IMR-90 (cell line): ENCODE data around the gene CLOCK.

Experiments
- BHLHE40 ChIP-seq: fragments of 150-350 bp; IDR thresholded peaks from 2 replicates; pipeline ENCODE4 v1.6.1; 2016; ENCODE audit warnings: mild to moderate bottlenecking, low read depth, low read length
- CEBPB ChIP-seq: IDR thresholded peaks from 2 replicates; pipeline ENCODE4 v1.6.1; 2012; ENCODE audit warnings: low read depth, low read length, improper control_type of control experiment
- CHD1 ChIP-seq: IDR thresholded peaks from 2 replicates; pipeline ENCODE4 v1.6.1; 2012; ENCODE audit warnings: low read depth, low read length, improper control_type of control experiment
- CTCF ChIP-seq: conservative IDR thresholded peaks from 2 replicates; pipeline ENCODE4 v1.5.1; 2012; ENCODE audit warnings: mild to moderate bottlenecking, low read depth, low read length, improper control_type of control experiment
- FOS ChIP-seq: fragments of 150-350 bp; IDR thresholded peaks from 2 replicates; pipeline ENCODE4 v1.6.1; 2016; ENCODE audit warnings: low read depth, low read length
- MAFK ChIP-seq: IDR thresholded peaks from 2 replicates; pipeline ENCODE4 v1.6.1; 2012; ENCODE audit warnings: low read depth, low read length, improper control_type of control experiment
- MXI1 ChIP-seq: IDR thresholded peaks from 2 replicates; pipeline ENCODE4 v1.6.1; 2012; ENCODE audit warnings: low read depth, mild to moderate bottlenecking, low read length, moderate library complexity, borderline replicate concordance
- NFE2L2 ChIP-seq: fragments of 150-350 bp; IDR thresholded peaks from 2 replicates; pipeline ENCODE4 v1.6.1; 2016; ENCODE audit warnings: low read depth, mild to moderate bottlenecking, low read length
- POLR2A ChIP-seq: IDR thresholded peaks from 2 replicates; pipeline ENCODE4 v1.6.1; 2012; ENCODE audit warnings: mild to moderate bottlenecking, low read depth, low read length
- RAD21 ChIP-seq: IDR thresholded peaks from 2 replicates; pipeline ENCODE4 v1.6.1; 2012; ENCODE audit warnings: low read length, improper control_type of control experiment
- RCOR1 ChIP-seq: IDR thresholded peaks from 2 replicates; pipeline ENCODE4 v1.6.1; 2012; ENCODE audit warnings: mild to moderate bottlenecking, low read length, improper control_type of control experiment; ENCODE audit not compliant: insufficient replicate concordance
- RFX5 ChIP-seq: IDR thresholded peaks from 2 replicates; pipeline ENCODE4 v1.8.0; 2012; ENCODE audit warnings: low read depth, mild to moderate bottlenecking, low read length, moderate library complexity
- SMC3 ChIP-seq: fragments of 150-350 bp; IDR thresholded peaks from 2 replicates; pipeline ENCODE4 v1.6.1; 2016; ENCODE audit warnings: low read depth, mild to moderate bottlenecking, antibody characterized with exemption, low read length, moderate library complexity
- TF ChIP-seq, protein P1 (sequence below): fragments of 150-350 bp; IDR thresholded peaks from 2 replicates; pipeline ENCODE4 v1.6.1; 2017; ENCODE audit warnings: mild to moderate bottlenecking, antibody characterized with exemption, low read length, low read depth

DNA sequence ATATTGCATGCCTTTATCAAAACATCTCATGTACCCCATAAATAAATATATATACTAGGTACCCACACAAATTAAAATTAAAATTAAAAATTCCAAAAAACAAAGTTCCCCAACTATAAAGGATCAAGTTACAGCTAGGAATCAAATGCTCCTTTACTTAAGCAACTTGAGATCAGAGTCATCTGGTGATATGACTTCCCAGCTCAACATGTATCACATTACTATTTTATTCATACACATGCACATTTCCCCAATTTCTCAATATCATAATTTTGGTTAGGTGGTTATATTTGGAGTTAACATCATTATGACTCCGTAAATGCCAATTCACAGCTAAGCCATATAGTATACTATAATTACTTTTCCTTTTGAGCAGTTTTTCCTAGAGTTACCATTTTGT, 60.9 kb downstream of the CLOCK start:
- TF ChIP-seq CTCF (no peak), BHLHE40 (no peak), POLR2A (no peak), FOS (no peak), NFE2L2 (no peak), RAD21 (no peak), MXI1 (no peak), RCOR1 (no peak), MAFK (no peak), RFX5 (no peak), CHD1 (no peak), SMC3 (no peak), CEBPB (no peak)
- TF ChIP-seq, protein P1, sequence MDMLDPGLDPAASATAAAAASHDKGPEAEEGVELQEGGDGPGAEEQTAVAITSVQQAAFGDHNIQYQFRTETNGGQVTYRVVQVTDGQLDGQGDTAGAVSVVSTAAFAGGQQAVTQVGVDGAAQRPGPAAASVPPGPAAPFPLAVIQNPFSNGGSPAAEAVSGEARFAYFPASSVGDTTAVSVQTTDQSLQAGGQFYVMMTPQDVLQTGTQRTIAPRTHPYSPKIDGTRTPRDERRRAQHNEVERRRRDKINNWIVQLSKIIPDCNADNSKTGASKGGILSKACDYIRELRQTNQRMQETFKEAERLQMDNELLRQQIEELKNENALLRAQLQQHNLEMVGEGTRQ, result no peak
